ENCODE data around the gene SSX4B. TPM values are rescaled to one million over a fixed set of nuclear protein-coding genes. Genes with fewer than 3 reads are reported as not detected.
"Not testable (repeated sequence)": the region's sequence is repeated elsewhere in the genome, so short reads cannot be mapped to it uniquely, and the experiment has no call there.

SSX4B gene
- total RNA-seq, 4 donors from 2014 or later: not detected

GRCh38 chrX:48367717-48368408, 43.9 kb downstream of the SSX4B start:
- not testable (repeated sequence) for H3K4me3 ChIP-seq; DNase-seq (ENCODE audit: low spot score in 2 of 2); H3K36me3 ChIP-seq; H3K27ac ChIP-seq; H3K27me3 ChIP-seq; H3K9me3 ChIP-seq; H3K4me1 ChIP-seq
- WGBS, 2 donors: no CpG with 5 or more reads among the region's 12 CpGs

- not testable (repeated sequence) for H3K36me3 ChIP-seq; H3K27ac ChIP-seq; H3K4me1 ChIP-seq; H3K9me3 ChIP-seq; H3K4me3 ChIP-seq; H3K27me3 ChIP-seq; DNase-seq (ENCODE audit: low spot score in 2 of 2)
- WGBS, 2 donors: 78 to 82% methylated on average over 5 to 6 of the region's 6 CpGs
Measured at GRCh38 chrX:48359281-48359680, 52.5 kb downstream of the SSX4B start.

DNA sequence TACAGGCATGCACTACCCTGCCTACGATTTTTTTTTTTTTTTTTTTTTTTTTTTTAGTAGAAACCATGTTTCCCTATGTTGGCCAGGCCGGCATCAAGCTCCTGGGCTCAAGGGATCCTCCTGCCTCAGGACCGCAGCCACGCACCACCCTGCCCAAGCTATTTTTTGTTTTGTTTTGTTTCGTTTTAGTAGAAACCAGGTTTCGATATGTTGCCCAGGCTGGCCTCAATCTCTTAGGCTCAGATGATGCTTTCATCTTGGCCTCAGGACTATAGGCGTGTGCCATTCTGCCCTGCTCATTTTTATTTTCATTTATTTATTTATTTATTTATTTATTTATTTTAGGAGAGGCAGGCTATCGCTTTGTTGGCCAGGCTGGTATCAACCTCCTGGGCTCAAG, 54.1 kb downstream of the SSX4B start:
- TF ChIP-seq EP300 (IDR thresholded peaks at IDR 0.05): no peak
- TF ChIP-seq POLR2A (IDR thresholded peaks at IDR 0.05): no peak
- no peak for TF ChIP-seq CTCF (IDR thresholded peaks at IDR 0.05)
- Histone ChIP-seq H3K27ac (no peak overlapping the region), H3K36me3 (no peaks in the 10 kb centered on the region), H3K27me3 (no peaks in the 10 kb centered on the region), H3K4me3 (no peak overlapping the region), H3K4me1 (no peaks in the 10 kb centered on the region), H3K9me3 (no peaks in the 10 kb centered on the region)
- DNase-seq (ENCODE audit: low spot score in 2 of 2): no peak
- 78 to 98% methylated on average over 5 to 8 of the region's 8 CpGs for WGBS, 2 donors

- not testable (repeated sequence) for H3K27me3 ChIP-seq; H3K27ac ChIP-seq; H3K4me1 ChIP-seq; H3K36me3 ChIP-seq; H3K4me3 ChIP-seq; H3K9me3 ChIP-seq; DNase-seq (ENCODE audit: low spot score in 2 of 2)
- 82 to 98% methylated on average over 19 of the region's 19 CpGs for WGBS, 2 donors
Measured at GRCh38 chrX:48356315-48357094, 55.3 kb downstream of the SSX4B start, which contains the start of gene SSX3. SSX3 (minus strand) TSS chrX:48356703; CDS start chrX:48355249, 1,454 bp downstream.

Small RNA genes lying within 50 kb of the gene (small RNA-seq; reads per million reads assigned to genes)
- not detected for gene AL606490.4
- gene AL606490.7: not detected

Other genes with a start within 250 kb of the SSX4B start
- under 1 TPM in 1 of 4 donors, not detected in 3; 0.21 TPM for gene SSX5, start 215.2 kb downstream of the SSX4B start, total RNA-seq
- not detected for gene SSX1, start 156.6 kb downstream of the SSX4B start, total RNA-seq
- gene SSX3, start 55.3 kb downstream of the SSX4B start, total RNA-seq: not detected
- gene SSX4, start 28.4 kb downstream of the SSX4B start, total RNA-seq: not detected
- gene SLC38A5, start 58.3 kb upstream of the SSX4B start, total RNA-seq: 10 to 100 TPM in 1 of 4 donors, 1 to 10 TPM in 3; 2.4 to 21.9 (median 4.5) TPM
- 10 to 100 TPM; 46.1 to 81.3 (median 51.0) TPM for gene FTSJ1, start 64.2 kb upstream of the SSX4B start, total RNA-seq
- gene PORCN, start 97.0 kb upstream of the SSX4B start, total RNA-seq: 10 to 100 TPM in 3 of 4 donors, 1 to 10 TPM in 1; 8.8 to 19.8 (median 16.1) TPM
- gene EBP, start 109.8 kb upstream of the SSX4B start, total RNA-seq: 10 to 100 TPM; 21.1 to 29.2 (median 23.6) TPM
- 10 to 100 TPM in 3 of 4 donors, 1 to 10 TPM in 1; 9.9 to 15.9 (median 12.2) TPM for gene TBC1D25, start 127.8 kb upstream of the SSX4B start, total RNA-seq
- gene RBM3, start 162.5 kb upstream of the SSX4B start, total RNA-seq: 100 to 1,000 TPM; 170 to 235 (median 217) TPM
- 100 to 1,000 TPM; 108 to 224 (median 126) TPM for gene WDR13, start 185.5 kb upstream of the SSX4B start, total RNA-seq